Myocyte (in vitro differentiated cells): Measurements from ENCODE around the gene POLR2B. TPM values are rescaled to one million over a fixed set of nuclear protein-coding genes. Genes with fewer than 3 reads are reported as not detected.

Experiments used
- DNase-seq: peaks from one replicate; pipeline ENCODE4 v3.0.0-alpha.2; 2012; ENCODE audit warnings: low read depth
- total RNA-seq: library from RNA; depleted of rRNA; stranded (reverse); fragments of >200 nt; gene quantifications from 2 replicates; pipeline ENCODE4 v1.2.3, GENCODE V29; 2014

The POLR2B gene
- total RNA-seq, 1 donor from 2014 or later = 171 TPM

DNA sequence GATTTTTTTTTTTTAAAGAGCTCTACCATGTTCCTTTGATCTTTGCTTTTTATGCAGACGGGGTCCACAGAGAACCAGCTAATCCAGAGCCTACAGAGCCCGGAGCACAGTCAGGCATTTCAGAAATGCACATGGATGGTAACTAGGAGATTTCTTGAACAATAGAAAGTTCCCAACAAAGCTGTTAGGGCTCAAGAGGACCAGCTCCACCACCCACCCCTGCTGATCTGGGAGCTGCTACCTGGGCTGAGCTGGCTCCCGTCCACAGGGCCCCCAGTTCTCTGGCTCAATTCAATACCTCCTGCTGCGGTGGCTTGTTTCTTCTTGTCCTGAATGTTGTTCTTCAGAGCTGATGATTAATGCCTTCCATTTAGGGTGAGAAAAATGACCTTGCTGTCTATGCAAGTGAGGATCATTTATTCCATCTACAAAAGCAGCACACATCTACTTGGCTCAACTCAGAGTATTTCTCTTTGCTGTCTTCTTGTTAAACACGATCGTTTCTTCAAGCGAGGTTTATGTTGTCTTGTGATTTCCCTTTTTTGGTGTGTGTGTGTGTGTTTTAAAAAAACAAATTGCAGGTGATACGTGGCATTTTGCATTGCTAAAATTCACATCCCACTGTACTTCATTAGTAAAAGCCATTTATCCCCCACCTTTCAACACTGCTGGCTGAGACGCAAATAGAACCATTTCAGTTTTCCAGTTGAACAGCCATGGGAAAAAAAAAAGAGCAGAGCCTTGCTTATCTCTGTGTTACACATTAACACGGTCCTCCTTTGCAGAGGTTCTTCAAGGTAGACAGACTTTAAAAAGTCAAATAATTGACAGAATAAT lies 100.2 kb downstream of the POLR2B start:
- DNase-seq = no peak

Other genes starting within 250 kb of the POLR2B start
- gene SPINK2, start 157.2 kb upstream of the POLR2B start, total RNA-seq = not detected in 2 replicates
- gene REST, start 71.0 kb upstream of the POLR2B start, total RNA-seq = 42.8 and 47.9 TPM in 2 replicates
- gene NOA1, start 1.3 kb upstream of the POLR2B start, total RNA-seq = 19.2 and 21.2 TPM in 2 replicates
- gene IGFBP7, start 131.5 kb downstream of the POLR2B start, total RNA-seq = 172 and 244 TPM in 2 replicates